ENCODE results near the gene CRYBG1. TPM values are rescaled to one million over a fixed set of nuclear protein-coding genes. Genes with fewer than 3 reads are reported as not detected.

The CRYBG1 gene
- total RNA-seq, 1 experiment from 2014 or later: 5.7 TPM

DNA sequence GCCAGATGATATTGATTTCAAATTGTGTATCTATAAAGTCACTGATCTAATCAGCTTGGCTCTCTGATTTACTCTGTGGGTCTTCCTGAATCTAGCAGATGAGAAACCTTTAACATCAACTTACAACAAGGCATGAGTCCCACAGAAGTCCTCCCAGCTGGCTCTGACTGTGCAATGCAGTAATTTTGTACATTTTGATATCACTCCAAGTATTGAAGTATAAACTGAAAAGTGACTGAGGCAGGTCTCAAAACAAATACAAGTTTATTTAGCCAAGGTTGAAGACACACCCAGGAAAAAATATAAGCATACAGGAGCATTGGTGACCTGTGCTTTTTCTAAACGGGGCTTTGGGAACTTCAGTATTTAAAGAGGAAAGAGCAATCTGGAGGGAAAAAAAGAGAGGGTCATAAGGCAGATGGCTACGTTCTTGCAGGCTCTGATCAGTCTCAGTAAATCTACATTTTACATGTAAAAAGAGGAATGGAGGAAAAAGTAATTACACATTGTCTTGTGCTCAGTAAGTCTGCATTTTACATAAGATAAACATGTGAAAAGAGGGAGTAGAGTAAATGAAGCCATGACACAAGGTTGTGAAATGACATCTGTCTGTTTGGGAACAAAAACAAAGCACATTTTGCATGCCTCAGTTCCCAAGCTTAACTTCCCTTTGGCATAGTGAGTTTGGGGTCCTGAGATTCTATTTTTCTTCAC, 59.5 kb downstream of the CRYBG1 start:
- Histone ChIP-seq H3K23me2 (ENCODE audit: insufficient read length, low read depth, low read length, poor library complexity, severe bottlenecking) (no peaks in the 10 kb centered on the region), H3K4me1 (ENCODE audit: insufficient read depth, low read length) (no peaks in the 10 kb centered on the region; the same call in 1 of the 2 replicates), H4K20me1 (ENCODE audit: control insufficient read depth, insufficient read depth, insufficient read length) (no peaks in the 10 kb centered on the region), H3K27ac (ENCODE audit: insufficient read length, low read depth, low read length) (no peak overlapping the region), H3T11ph (ENCODE audit: low read length) (no peak overlapping the region), H3K4me2 (ENCODE audit: insufficient read depth, insufficient read length, low read length) (no peak overlapping the region), H2AFZ (ENCODE audit: low read length) (no peak overlapping the region), H3K23ac (ENCODE audit: insufficient read length, low read depth, low read length) (no peak overlapping the region), H4K8ac (replicated peaks; ENCODE audit: insufficient read length, low read depth, low read length) (no peak overlapping the region), H2BK15ac (ENCODE audit: low read depth, low read length) (no peak overlapping the region), H2BK12ac (ENCODE audit: insufficient read length, low read depth, low read length) (no peak overlapping the region), H3K27me3 (ENCODE audit: insufficient read depth, low read length) (no peaks in the 10 kb centered on the region), H3K9me3 (ENCODE audit: control insufficient read depth, low read depth, low read length) (no peaks in the 10 kb centered on the region), H2AK5ac (ENCODE audit: insufficient read length, low read length) (no peak overlapping the region), H4K5ac (ENCODE audit: insufficient read length, low read depth, low read length) (no peak overlapping the region), H2BK120ac (ENCODE audit: low read depth, low read length, poor library complexity, severe bottlenecking) (no peak overlapping the region), H2BK20ac (ENCODE audit: low read depth, low read length, poor library complexity, severe bottlenecking) (no peak overlapping the region), H3K14ac (ENCODE audit: insufficient read depth, low read length) (no peak overlapping the region), H3K79me2 (ENCODE audit: insufficient read depth, low read length) (no peaks in the 10 kb centered on the region), H2BK5ac (ENCODE audit: insufficient read length, low read length) (no peak overlapping the region), H3K9ac (ENCODE audit: extremely low read depth, insufficient read length, low read length) (no peak overlapping the region), H4K91ac (ENCODE audit: insufficient read length, low read depth, low read length) (no peak overlapping the region), H3K79me1 (ENCODE audit: insufficient read depth, low read depth, low read length, poor library complexity, severe bottlenecking) (no peaks in the 10 kb centered on the region), H3K4ac (ENCODE audit: low read depth, low read length) (no peak overlapping the region), H3K18ac (ENCODE audit: insufficient read length, low read depth, low read length) (no peak overlapping the region), H3K56ac (ENCODE audit: insufficient read length, low read depth, low read length) (no peak overlapping the region)
- TF ChIP-seq, protein P1, sequence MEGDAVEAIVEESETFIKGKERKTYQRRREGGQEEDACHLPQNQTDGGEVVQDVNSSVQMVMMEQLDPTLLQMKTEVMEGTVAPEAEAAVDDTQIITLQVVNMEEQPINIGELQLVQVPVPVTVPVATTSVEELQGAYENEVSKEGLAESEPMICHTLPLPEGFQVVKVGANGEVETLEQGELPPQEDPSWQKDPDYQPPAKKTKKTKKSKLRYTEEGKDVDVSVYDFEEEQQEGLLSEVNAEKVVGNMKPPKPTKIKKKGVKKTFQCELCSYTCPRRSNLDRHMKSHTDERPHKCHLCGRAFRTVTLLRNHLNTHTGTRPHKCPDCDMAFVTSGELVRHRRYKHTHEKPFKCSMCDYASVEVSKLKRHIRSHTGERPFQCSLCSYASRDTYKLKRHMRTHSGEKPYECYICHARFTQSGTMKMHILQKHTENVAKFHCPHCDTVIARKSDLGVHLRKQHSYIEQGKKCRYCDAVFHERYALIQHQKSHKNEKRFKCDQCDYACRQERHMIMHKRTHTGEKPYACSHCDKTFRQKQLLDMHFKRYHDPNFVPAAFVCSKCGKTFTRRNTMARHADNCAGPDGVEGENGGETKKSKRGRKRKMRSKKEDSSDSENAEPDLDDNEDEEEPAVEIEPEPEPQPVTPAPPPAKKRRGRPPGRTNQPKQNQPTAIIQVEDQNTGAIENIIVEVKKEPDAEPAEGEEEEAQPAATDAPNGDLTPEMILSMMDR (conservative IDR thresholded peaks at IDR 0.05): no peak
- Mint-ChIP-seq H3K4me1 (peaks cover 16 to 18% of the 10 kb centered on the region in 2 experiments), H3K9me3 (no peaks in the 10 kb centered on the region), H3K4me3 (no peak overlapping the region), H3K36me3 (ENCODE audit: insufficient read depth in 1 of 3, low read depth in 3 of 3) (no peaks in the 10 kb centered on the region), H3K27ac (peak overlapping the region in 1 of 3 experiments; percentile 2; a peak in 2 of 7 replicates), H3K27me3 (ENCODE audit: low read depth) (no peaks in the 10 kb centered on the region; the same call in 1 of the 2 replicates)
- DNase-seq: no peak
- WGBS (ENCODE audit: extremely low coverage, insufficient read length, low lambda C conversion rate): no CpG with 5 or more reads among the region's 2 CpGs
